ENCODE data around the gene CHMP4B.
A peak's percentile ranks its signal among the peaks of the same experiment; 100 is the strongest.

The CHMP4B gene

GRCh38 chr20:33841436-33841799 lies 30.3 kb downstream of the CHMP4B start:
- H3K36me3 ChIP-seq (ENCODE audit: insufficient read depth) = no peaks in the 10 kb centered on the region
- H3K4me3 ChIP-seq (IDR thresholded peaks at IDR 0.05; ENCODE audit: insufficient read depth, low read depth, low read length) = no peak overlapping the region
- no peaks in the 10 kb centered on the region for H3K27me3 ChIP-seq (ENCODE audit: insufficient read depth, low read depth)
- peak overlapping the region; percentile 43; the same call in 1 of the 2 replicates for H3K4me2 ChIP-seq
- TF ChIP-seq CTCF (conservative IDR thresholded peaks at IDR 0.05; ENCODE audit: low read depth, low read length) = no peak
- peak overlapping the region; percentile 16; the same call in 1 of the 2 replicates for H3K27ac ChIP-seq
- no peak overlapping the region for H2AFZ ChIP-seq (ENCODE audit: low read depth)
- peaks cover 100% of the 10 kb centered on the region for H3K79me2 ChIP-seq (ENCODE audit: insufficient read depth, low read depth)
- peaks cover 24% of the 10 kb centered on the region; the same call in 1 of the 2 replicates for H4K20me1 ChIP-seq (ENCODE audit: insufficient read depth)
- no peak overlapping the region for H3K9ac ChIP-seq
- H3K4me1 ChIP-seq (ENCODE audit: low read depth, poor library complexity, severe bottlenecking) = peaks cover 98% of the 10 kb centered on the region

- Histone ChIP-seq H2AFZ (ENCODE audit: low read depth) (no peak overlapping the region), H3K79me2 (ENCODE audit: insufficient read depth, low read depth) (peaks cover 100% of the 10 kb centered on the region), H3K4me2 (peak overlapping the region; percentile 2; the same call in 1 of the 2 replicates), H3K36me3 (ENCODE audit: insufficient read depth) (no peaks in the 10 kb centered on the region), H4K20me1 (ENCODE audit: insufficient read depth) (peaks cover 18% of the 10 kb centered on the region; the same call in 1 of the 2 replicates), H3K27ac (no peak overlapping the region), H3K9ac (no peak overlapping the region), H3K27me3 (ENCODE audit: insufficient read depth, low read depth) (no peaks in the 10 kb centered on the region), H3K4me1 (ENCODE audit: low read depth, poor library complexity, severe bottlenecking) (peaks cover 98% of the 10 kb centered on the region), H3K4me3 (IDR thresholded peaks at IDR 0.05; ENCODE audit: insufficient read depth, low read depth, low read length) (no peak overlapping the region)
- TF ChIP-seq CTCF (conservative IDR thresholded peaks at IDR 0.05; ENCODE audit: low read depth, low read length) = no peak
Observed at GRCh38 chr20:33842346-33842745, 31.2 kb downstream of the CHMP4B start.

- Histone ChIP-seq H3K4me1 (ENCODE audit: low read depth, poor library complexity, severe bottlenecking) (peaks cover 94% of the 10 kb centered on the region), H3K4me3 (IDR thresholded peaks at IDR 0.05; ENCODE audit: insufficient read depth, low read depth, low read length) (no peak overlapping the region), H4K20me1 (ENCODE audit: insufficient read depth) (peaks cover 18% of the 10 kb centered on the region; the same call in 1 of the 2 replicates), H3K27ac (no peak overlapping the region), H2AFZ (ENCODE audit: low read depth) (no peak overlapping the region), H3K9ac (no peak overlapping the region), H3K36me3 (ENCODE audit: insufficient read depth) (no peaks in the 10 kb centered on the region), H3K79me2 (ENCODE audit: insufficient read depth, low read depth) (peaks cover 100% of the 10 kb centered on the region), H3K27me3 (ENCODE audit: insufficient read depth, low read depth) (no peaks in the 10 kb centered on the region), H3K4me2 (no peak overlapping the region)
- TF ChIP-seq CTCF (conservative IDR thresholded peaks at IDR 0.05; ENCODE audit: low read depth, low read length) = no peak
Observed at GRCh38 chr20:33843050-33843449, 31.9 kb downstream of the CHMP4B start.

GRCh38 chr20:33843854-33844253 lies 32.7 kb downstream of the CHMP4B start:
- Histone ChIP-seq H3K27ac (no peak overlapping the region; the same call in 1 of the 2 replicates), H3K36me3 (ENCODE audit: insufficient read depth) (no peaks in the 10 kb centered on the region), H4K20me1 (ENCODE audit: insufficient read depth) (peaks cover 18% of the 10 kb centered on the region; the same call in 1 of the 2 replicates)

More at GRCh38 chr20:33843854-33844253, 32.7 kb downstream of the CHMP4B start:
- TF ChIP-seq CTCF (conservative IDR thresholded peaks at IDR 0.05; ENCODE audit: low read depth, low read length) = no peak
- no peak overlapping the region for H3K4me2 ChIP-seq
- H2AFZ ChIP-seq (ENCODE audit: low read depth) = no peak overlapping the region
- H3K9ac ChIP-seq = no peak overlapping the region
- no peak overlapping the region for H3K4me3 ChIP-seq (IDR thresholded peaks at IDR 0.05; ENCODE audit: insufficient read depth, low read depth, low read length)
- H3K27me3 ChIP-seq (ENCODE audit: insufficient read depth, low read depth) = no peaks in the 10 kb centered on the region
- peaks cover 90% of the 10 kb centered on the region for H3K4me1 ChIP-seq (ENCODE audit: low read depth, poor library complexity, severe bottlenecking)
- H3K79me2 ChIP-seq (ENCODE audit: insufficient read depth, low read depth) = peaks cover 100% of the 10 kb centered on the region

Data from KMS-11 (cell line).